Activated T-helper 2 cell treated with anti-CD3 and anti-CD28 coated beads, Interferon-gamma antibody, Interleukin-2, Interleukin-4, amounts not matched to agents 10 μg/mL and 5 μg/mL and 100 μg/mL, durations not matched to agents 14 hours and 24 hours and 36 hours (primary cell): ENCODE results near the gene PRKCZ. TPM values are rescaled to one million over a fixed set of nuclear protein-coding genes. Genes with fewer than 3 reads are reported as not detected.
"Not testable (repeated sequence)": the region's sequence is repeated elsewhere in the genome, so short reads cannot be mapped to it uniquely, and the experiment has no call there.

Source experiments
- DNase-seq: peaks from one replicate; pipeline ENCODE4 v3.0.0; 2021; ENCODE audit warnings: low spot score
- H3K27ac Mint-ChIP-seq: one replicate; pipeline ENCODE4 v1.8.0; 2021; ENCODE audit warnings: mixed read lengths
- H3K27me3 Mint-ChIP-seq: one replicate; pipeline ENCODE4 v1.8.0; 2021; ENCODE audit warnings: low read depth, mixed read lengths
- H3K36me3 Mint-ChIP-seq: one replicate; pipeline ENCODE4 v1.8.0; 2021; ENCODE audit warnings: low read depth, mixed read lengths
- H3K4me1 Mint-ChIP-seq: one replicate; pipeline ENCODE4 v1.8.0; 2021; ENCODE audit warnings: low read depth, mixed read lengths
- H3K4me3 Mint-ChIP-seq: one replicate; pipeline ENCODE4 v1.8.0; 2021; ENCODE audit warnings: low read depth, mild to moderate bottlenecking, moderate library complexity, mixed read lengths
- H3K9me3 Mint-ChIP-seq: one replicate; pipeline ENCODE4 v1.8.0; 2021; ENCODE audit warnings: mixed read lengths
- intact Hi-C: fragments of 100-400 bp; cut with micrococcal nuclease; formaldehyde crosslinking; loops from one replicate; pipeline ENCODE4 v1.15.1; 2023
- total RNA-seq: library from RNA; stranded (reverse); gene quantifications from 2 replicates; pipeline ENCODE4 v1.2.3, GENCODE V29; 2022

The PRKCZ gene
- total RNA-seq, 1 donor from 2014 or later = 3.6 TPM

DNA sequence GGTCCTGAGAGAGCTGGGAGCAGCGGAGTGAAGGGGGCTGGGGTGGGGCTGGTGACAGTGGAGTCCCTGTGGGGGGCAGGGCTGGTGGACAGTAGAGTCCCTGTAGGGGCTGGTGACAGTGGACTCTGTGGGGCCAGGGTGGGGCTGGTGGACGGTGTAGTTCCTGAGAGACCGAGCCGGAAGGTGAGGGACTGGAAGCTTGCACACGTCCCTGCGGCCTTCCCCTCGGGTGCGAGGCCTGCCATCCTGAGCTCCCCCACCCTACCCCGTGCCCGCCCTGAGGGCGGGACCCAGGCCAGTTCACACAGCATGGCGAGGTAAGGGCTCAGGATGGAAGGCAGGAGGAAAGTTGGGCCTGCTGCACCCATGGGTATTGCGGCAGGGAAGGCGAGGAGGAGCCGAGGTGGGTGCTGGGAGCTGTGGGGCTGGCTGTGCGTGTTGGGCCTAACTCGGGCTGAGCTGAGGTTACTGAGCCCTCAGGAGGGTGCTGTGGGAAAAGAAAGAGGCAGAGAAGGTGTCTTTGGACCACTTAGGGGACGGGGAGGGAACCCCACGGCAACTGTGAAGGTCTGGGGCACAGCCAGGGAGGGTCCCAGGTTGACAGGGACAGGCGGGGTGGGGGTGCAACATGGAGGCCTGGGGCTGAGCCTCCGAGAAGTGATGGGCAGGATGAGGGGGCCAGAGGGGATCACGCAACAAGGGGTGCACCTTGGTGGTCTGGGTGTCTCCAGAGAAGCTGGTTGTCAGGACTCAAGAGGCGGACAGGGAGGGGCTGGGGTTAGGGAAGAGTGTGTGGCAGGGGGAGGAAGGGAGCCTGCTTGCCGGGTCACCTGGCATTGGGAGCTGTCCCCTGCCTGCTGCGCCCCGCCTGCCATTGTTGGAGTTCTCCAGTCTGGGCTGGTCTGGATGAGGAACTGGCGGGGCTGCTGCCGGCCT lies 60.8 kb downstream of the PRKCZ start:
- Mint-ChIP-seq H3K4me1 (no peaks in the 10 kb centered on the region), H3K36me3 (no peaks in the 10 kb centered on the region), H3K27me3 (no peaks in the 10 kb centered on the region), H3K9me3 (no peaks in the 10 kb centered on the region), H3K4me3 (no peak overlapping the region), H3K27ac (no peak overlapping the region)
- no peak for DNase-seq
- intact Hi-C loops = no loop called here

DNA sequence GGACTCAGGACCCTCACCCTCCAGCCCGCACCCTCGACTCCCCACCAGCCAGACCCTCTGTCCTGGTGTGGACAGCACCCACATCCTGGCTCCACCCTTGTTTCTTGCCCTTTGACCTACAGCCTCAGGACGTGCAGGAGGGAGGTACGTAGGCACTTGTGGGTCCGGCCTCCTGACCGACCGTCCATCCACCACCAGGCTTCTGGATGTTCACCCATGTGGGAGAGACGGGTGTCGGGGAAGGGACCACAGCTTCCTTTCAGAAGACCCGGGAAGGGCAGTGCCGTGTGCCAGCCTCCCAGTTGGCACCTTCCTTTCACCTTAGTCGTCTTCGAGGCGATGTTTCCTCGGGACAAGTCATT lies 61.4 kb downstream of the PRKCZ start:
- DNase-seq = no peak
- Mint-ChIP-seq H3K36me3 (no peaks in the 10 kb centered on the region), H3K4me3 (no peak overlapping the region), H3K27me3 (no peaks in the 10 kb centered on the region), H3K4me1 (no peaks in the 10 kb centered on the region), H3K9me3 (no peaks in the 10 kb centered on the region), H3K27ac (no peak overlapping the region)
- intact Hi-C loops = no loop called here

DNA sequence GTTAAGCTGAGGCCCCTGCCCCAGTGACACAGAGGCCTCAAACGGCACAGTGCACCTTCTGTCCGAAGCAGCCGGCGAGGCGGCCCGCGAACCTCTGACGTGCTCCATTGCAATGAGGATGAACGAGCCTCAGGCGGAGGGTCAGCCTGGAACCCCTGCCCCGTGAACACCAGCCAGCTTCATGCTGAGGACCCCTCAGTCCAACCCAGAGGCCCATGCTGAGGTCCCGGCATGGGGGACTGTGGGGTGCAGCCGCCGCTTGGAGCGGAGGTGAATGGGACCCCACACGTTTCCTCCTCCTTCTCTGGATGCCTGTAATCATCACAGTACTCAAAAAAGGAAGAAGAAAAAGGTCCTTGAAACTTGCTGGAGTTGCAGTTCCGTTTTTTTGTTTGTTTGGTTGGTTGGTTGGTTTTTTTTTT lies 62.1 kb downstream of the PRKCZ start:
- Mint-ChIP-seq H3K4me1 (no peaks in the 10 kb centered on the region), H3K27ac (no peak overlapping the region), H3K9me3 (no peaks in the 10 kb centered on the region), H3K36me3 (no peaks in the 10 kb centered on the region), H3K4me3 (no peak overlapping the region), H3K27me3 (no peaks in the 10 kb centered on the region)
- intact Hi-C loops = no loop called here
- DNase-seq = no peak

DNA sequence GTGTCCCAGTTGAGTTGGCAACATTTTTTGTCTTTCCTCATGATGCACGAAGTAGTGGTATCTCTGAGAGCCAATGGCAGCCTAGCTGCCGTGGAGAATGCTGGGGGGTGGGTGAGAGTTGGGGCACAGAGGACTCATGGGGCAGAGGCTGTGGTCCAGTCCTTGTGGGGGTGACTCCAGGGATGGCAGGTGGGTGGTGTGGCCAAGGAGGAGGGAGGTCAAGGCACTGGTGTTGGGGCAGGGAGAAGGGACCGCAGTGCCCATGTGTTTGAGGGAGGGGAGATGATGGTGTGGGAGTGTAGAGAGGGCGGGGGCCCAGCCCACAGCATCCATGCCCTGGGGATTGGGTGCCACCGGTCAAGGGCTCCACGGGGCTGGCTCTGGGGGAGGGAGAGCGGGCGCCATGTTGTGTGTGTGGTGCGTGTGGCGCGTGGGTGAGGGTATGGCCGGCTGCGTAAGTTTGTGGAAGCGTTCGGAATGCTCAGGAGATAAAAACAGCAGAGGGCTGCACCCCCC lies 63.5 kb downstream of the PRKCZ start:
- Mint-ChIP-seq H3K9me3 (no peaks in the 10 kb centered on the region), H3K4me1 (no peaks in the 10 kb centered on the region), H3K27ac (no peak overlapping the region), H3K4me3 (no peak overlapping the region), H3K27me3 (no peaks in the 10 kb centered on the region), H3K36me3 (no peaks in the 10 kb centered on the region)
- DNase-seq = no peak
- intact Hi-C loops = no loop called here

DNA sequence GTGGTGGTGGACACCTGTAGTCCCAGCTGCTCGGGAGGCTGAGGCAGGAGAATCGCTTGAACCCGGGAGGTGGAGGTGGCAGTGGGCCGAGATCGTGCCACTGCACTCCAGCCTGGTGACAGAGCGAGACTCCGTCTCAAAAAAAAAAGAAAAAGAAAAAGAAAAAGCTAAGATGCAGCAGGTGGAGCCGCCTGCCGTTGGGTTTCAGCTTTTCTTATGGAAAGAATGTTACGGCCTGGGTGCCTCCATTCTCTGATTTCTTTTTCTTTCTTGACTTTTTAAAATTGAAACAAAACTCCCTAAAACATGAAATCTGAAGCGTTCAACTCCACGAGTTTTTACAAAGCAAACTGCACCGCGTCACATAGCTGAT lies 64.4 kb downstream of the PRKCZ start:
- intact Hi-C loops, H3K9me3 Mint-ChIP-seq, DNase-seq, H3K27ac Mint-ChIP-seq, H3K27me3 Mint-ChIP-seq, H3K36me3 Mint-ChIP-seq, H3K4me1 Mint-ChIP-seq, H3K4me3 Mint-ChIP-seq: not testable (repeated sequence)

DNA sequence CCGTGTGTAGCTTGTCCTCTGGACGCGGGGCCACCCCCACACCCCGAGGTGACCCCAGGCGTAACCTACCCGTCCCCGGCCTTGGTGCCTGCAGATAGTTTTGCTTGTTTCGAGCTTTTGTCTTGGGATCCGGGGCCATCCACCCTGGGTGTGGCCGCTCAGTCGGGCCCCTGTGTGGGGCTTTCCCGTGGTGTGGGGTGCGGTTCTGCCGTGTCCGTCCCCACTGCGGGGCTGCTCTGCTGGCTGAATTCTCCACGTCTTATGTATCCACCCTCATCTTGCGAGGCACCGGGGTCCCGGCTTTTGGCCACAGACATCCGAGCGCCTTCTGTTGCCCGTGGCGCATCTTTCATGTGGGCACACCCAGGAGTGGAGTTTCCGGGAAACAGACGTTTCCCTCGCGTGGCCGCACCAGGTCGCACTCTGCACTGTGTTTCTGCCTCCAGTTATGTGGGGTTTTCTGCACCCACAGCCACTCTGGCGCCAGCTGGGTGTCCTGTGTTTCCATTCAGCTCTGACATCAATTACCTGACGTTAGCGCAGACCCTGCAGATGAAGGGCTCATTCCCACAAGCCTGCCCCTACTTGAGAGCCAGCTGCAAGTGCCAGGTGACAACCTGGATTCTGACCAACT lies 64.9 kb downstream of the PRKCZ start:
- H3K4me3 Mint-ChIP-seq = no peak overlapping the region
- intact Hi-C loops = no loop called here
- H3K36me3 Mint-ChIP-seq = no peaks in the 10 kb centered on the region
- DNase-seq = no peak
- H3K27ac Mint-ChIP-seq = no peak overlapping the region
- no peaks in the 10 kb centered on the region for H3K27me3 Mint-ChIP-seq
- H3K9me3 Mint-ChIP-seq = peaks cover 6% of the 10 kb centered on the region
- no peaks in the 10 kb centered on the region for H3K4me1 Mint-ChIP-seq

DNA sequence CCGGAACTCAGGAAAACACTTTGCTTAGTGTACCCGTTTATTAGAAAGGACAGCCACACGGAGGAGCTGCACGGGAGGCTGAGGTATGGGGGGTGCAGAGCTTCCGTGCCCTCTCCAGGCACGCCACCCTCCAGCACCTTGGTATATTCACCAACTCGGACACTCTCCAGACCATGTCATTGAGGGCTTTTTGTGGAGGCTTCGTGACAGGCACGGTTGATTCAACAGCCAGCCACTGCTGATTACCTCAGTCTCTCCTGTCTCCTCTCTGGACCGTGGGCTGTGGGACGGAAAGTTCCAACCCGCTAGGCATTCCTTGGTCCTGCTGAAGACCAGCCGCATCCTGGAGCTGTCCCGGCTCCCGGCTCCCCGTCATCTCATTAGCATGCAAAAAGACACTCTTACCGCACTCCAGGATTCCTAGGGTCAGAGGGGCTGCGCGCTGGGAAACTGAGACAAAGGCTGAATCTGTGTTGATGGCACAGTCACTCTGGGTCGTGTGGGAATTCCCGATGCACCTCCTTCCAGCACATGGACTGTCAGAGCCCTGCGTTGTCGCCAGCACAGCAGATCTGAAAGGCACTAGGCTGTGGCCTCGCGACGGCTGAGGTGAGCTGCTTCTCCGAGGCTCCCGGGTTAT lies 65.6 kb downstream of the PRKCZ start:
- no peaks in the 10 kb centered on the region for H3K4me1 Mint-ChIP-seq

DNA sequence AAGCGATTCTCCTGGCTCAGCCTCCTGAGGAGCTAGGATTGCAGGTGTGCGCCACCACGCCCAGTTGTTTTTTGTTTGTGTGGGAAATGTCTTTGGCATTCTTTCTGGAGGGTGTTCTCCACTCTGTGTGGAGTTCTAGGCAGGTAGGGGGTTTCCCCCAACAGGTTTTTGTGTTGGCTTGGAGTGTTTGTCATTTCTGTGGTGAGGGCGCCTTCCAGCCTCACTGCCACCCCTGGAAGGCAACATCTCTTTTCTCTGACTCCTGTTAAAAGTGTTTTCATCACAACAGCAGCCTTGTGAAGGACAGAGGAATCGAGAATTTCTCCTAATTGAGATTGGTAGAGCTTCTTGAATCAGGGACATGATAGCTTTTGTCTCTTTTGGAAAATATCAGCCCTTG lies 69.7 kb downstream of the PRKCZ start:
- H3K9me3 Mint-ChIP-seq = peaks cover 15% of the 10 kb centered on the region
- no peak overlapping the region for H3K27ac Mint-ChIP-seq
- H3K4me1 Mint-ChIP-seq = no peaks in the 10 kb centered on the region
- intact Hi-C loops = no loop called here
- no peak for DNase-seq
- no peaks in the 10 kb centered on the region for H3K36me3 Mint-ChIP-seq
- H3K4me3 Mint-ChIP-seq = no peak overlapping the region
- H3K27me3 Mint-ChIP-seq = no peaks in the 10 kb centered on the region

More for the DNA sequence above, 65.6 kb downstream of the PRKCZ start:
- H3K4me3 Mint-ChIP-seq = no peak overlapping the region
- no peak overlapping the region for H3K27ac Mint-ChIP-seq
- DNase-seq = no peak
- H3K36me3 Mint-ChIP-seq = no peaks in the 10 kb centered on the region
- intact Hi-C loops = no loop called here
- no peaks in the 10 kb centered on the region for H3K27me3 Mint-ChIP-seq
- H3K9me3 Mint-ChIP-seq = peaks cover 6% of the 10 kb centered on the region

DNA sequence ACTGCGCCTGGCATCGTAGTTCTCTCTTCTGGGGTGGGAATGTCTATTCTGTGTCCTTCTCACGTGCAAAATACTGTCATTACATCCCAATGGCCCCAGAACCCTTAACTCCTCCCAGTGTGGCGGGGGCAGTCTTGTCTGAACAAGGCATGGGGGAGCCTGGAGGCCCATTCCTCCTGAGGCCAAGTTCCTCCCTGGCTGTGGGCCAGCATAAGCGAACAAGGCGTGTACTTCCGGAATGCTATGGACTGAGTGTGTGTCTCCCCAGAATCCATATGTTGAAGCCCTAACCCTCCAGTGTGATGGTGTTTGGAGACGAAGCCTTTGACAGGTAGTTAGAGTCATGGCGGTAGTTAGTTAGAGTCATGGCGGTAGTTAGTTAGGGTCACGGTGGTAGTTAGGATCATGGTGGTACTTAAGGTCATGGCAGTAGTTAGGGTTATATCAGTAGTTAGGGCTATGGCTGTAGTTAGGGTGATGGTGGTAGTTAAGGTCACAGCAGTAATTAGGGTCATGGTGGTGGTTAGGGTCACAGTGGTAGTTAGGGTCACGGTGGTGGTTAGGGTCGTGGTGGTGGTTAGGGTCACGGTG lies 71.0 kb downstream of the PRKCZ start:
- Mint-ChIP-seq H3K27ac (no peak overlapping the region), H3K27me3 (no peaks in the 10 kb centered on the region), H3K9me3 (peaks cover 15% of the 10 kb centered on the region), H3K4me1 (no peaks in the 10 kb centered on the region), H3K36me3 (no peaks in the 10 kb centered on the region), H3K4me3 (no peak overlapping the region)
- intact Hi-C loops = no loop called here
- DNase-seq = no peak

DNA sequence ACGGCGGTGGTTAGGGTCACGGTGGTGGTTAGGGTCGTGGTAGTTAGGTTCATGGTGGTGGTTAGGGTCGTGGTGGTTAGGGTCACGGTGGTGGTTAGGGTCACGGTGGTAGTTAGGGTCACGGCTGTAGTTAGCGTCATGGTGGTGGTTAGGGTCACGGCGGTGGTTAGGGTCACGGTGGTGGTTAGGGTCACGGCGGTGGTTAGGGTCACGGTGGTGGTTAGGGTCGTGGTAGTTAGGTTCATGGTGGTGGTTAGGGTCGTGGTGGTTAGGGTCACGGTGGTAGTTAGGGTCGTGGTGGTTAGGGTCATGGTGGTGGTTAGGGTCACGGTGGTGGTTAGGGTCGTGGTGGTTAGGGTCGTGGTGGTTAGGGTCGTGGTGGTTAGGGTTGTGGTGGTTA lies 71.6 kb downstream of the PRKCZ start:
- H3K27me3 Mint-ChIP-seq, H3K36me3 Mint-ChIP-seq, H3K4me3 Mint-ChIP-seq, H3K4me1 Mint-ChIP-seq, intact Hi-C loops, DNase-seq, H3K27ac Mint-ChIP-seq: not testable (repeated sequence)
- H3K9me3 Mint-ChIP-seq = peaks cover 15% of the 10 kb centered on the region

DNA sequence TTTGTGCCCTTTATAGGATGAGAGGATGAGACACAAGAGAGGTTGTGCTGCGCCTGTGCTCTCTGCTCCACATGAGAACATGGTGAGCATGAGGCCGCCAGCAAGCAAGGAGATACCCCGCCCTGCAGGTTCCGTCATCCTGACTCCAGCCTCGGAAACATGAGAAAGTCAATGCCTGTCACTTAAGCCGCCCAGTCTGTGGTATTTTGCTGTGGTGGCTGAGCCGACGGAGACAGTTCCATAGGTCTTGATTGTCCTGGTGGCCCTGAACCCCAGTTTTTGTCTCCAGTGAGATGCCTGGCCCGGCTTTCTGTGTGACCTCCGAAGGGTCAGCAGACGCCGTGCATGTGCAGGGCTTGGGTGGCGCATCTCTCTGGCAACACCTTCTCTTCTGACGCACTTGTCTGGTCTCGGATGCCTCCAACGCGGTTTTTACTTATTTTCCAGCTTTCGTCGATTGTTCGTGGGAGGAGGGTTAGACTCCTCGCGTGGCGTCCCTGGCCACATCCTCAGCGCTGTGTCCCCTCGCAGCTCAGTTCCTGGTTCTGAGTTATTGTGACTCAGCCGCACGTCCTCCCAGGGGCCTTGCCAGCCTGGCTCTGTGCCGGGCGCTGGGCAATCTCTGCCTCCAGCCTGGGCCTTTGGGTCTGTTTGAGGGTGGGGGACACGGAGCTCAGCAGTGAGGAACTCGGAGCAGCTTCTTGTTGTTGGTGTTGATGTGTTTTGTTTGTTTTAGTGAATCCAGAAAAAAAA lies 74.4 kb downstream of the PRKCZ start:
- H3K27ac Mint-ChIP-seq = no peak overlapping the region
- intact Hi-C loops = no loop called here
- no peaks in the 10 kb centered on the region for H3K27me3 Mint-ChIP-seq
- no peak overlapping the region for H3K4me3 Mint-ChIP-seq
- peaks cover 4% of the 10 kb centered on the region for H3K4me1 Mint-ChIP-seq
- H3K9me3 Mint-ChIP-seq = peaks cover 12% of the 10 kb centered on the region
- H3K36me3 Mint-ChIP-seq = no peaks in the 10 kb centered on the region
- DNase-seq = no peak
